Hepatocyte (in vitro differentiated cells): ENCODE results near the gene PPDPF. TPM values are rescaled to one million over a fixed set of nuclear protein-coding genes. Genes with fewer than 3 reads are reported as not detected.

Source experiments
- DNase-seq: peaks from one replicate; pipeline ENCODE4 v3.0.0-alpha.2; 2016; ENCODE audit warnings: low spot score
- H2AFZ ChIP-seq: fragments of 200-600 bp; sonication (generic); 2 replicates; pipeline ENCODE4 v1.6.0; 2016; ENCODE audit warnings: antibody characterized with exemption, mild to moderate bottlenecking
- H3K27ac ChIP-seq: fragments of 200-600 bp; sonication (generic); 2 replicates; pipeline ENCODE4 v1.5.1; 2016; ENCODE audit warnings: mild to moderate bottlenecking
- H3K27me3 ChIP-seq: fragments of 200-600 bp; sonication (generic); 2 replicates; pipeline ENCODE4 v1.6.1; 2016
- H3K36me3 ChIP-seq: fragments of 200-600 bp; sonication (generic); replicated peaks from 2 replicates; pipeline ENCODE4 v1.5.1; 2016; ENCODE audit warnings: low read depth; ENCODE audit not compliant: insufficient read depth
- H3K4me1 ChIP-seq: fragments of 200-600 bp; sonication (generic); 2 replicates; pipeline ENCODE4 v1.5.1; 2016; ENCODE audit warnings: mild to moderate bottlenecking, moderate library complexity; ENCODE audit not compliant: insufficient read depth
- H3K4me2 ChIP-seq: fragments of 200-600 bp; sonication (generic); 2 replicates; pipeline ENCODE4 v1.6.0; 2016
- H3K4me3 ChIP-seq: fragments of 200-600 bp; sonication (generic); 2 replicates; pipeline ENCODE4 v1.5.1; 2016; ENCODE audit warnings: mild to moderate bottlenecking
- H3K79me2 ChIP-seq: fragments of 200-600 bp; sonication (generic); 2 replicates; pipeline ENCODE4 v1.6.0; 2017; ENCODE audit warnings: mild to moderate bottlenecking
- H3K9me2 ChIP-seq: fragments of 200-600 bp; sonication (generic); replicated peaks from 2 replicates; pipeline ENCODE4 v1.6.0; 2017; ENCODE audit warnings: mild to moderate bottlenecking; ENCODE audit not compliant: insufficient read depth
- H3K9me3 ChIP-seq: fragments of 200-600 bp; sonication (generic); 2 replicates; pipeline ENCODE4 v1.5.1; 2016; ENCODE audit warnings: low read depth, mild to moderate bottlenecking
- H4K20me1 ChIP-seq: fragments of 200-600 bp; sonication (generic); 2 replicates; pipeline ENCODE4 v1.6.0; 2016; ENCODE audit warnings: mild to moderate bottlenecking; ENCODE audit not compliant: insufficient read depth, poor library complexity, severe bottlenecking
- EZH2 ChIP-seq: fragments of 200-600 bp; sonication (generic); IDR thresholded peaks from 2 replicates; pipeline ENCODE4 v1.6.1; 2016; ENCODE audit warnings: antibody characterized with exemption, mild to moderate bottlenecking, borderline replicate concordance
- EZH2phosphoT487 ChIP-seq: fragments of 200-600 bp; sonication (generic); IDR thresholded peaks from one replicate; pipeline ENCODE4 v1.6.1; 2018; ENCODE audit warnings: antibody characterized with exemption, mild to moderate bottlenecking, low read depth, moderate library complexity; ENCODE audit not compliant: unreplicated experiment, severe bottlenecking
- WGBS: methylation state at CpG from one replicate; pipeline ENCODE4 v1.1.6; 2016; ENCODE audit warnings: low lambda C conversion rate; ENCODE audit errors: missing lambda C conversion rate; 5-methylcytosine and 5-hydroxymethylcytosine counted together
- polyA plus RNA-seq: library from polyadenylated mRNA; unstranded; fragments of >200 nt; fragmentation: Nextera tagmentation; extraction: Ambion mirVana; gene quantifications from 2 replicates; pipeline ENCODE4 v1.2.1, GENCODE V29; 2016
- total RNA-seq: library from RNA; depleted of rRNA; stranded (reverse); fragments of >200 nt; gene quantifications from 2 replicates; pipeline ENCODE4 v1.2.3, GENCODE V29; 2014
- TF ChIP-seq, protein P1 (sequence below): fragments of 200-600 bp; sonication (generic); IDR thresholded peaks from 2 replicates; pipeline ENCODE4 v1.5.1; 2016; ENCODE audit warnings: antibody characterized with exemption, mild to moderate bottlenecking; ENCODE audit not compliant: poor library complexity

Gene PPDPF
- total and polyA plus RNA-seq, 2 experiments from 2014 or later: 55.1 to 333 TPM

DNA sequence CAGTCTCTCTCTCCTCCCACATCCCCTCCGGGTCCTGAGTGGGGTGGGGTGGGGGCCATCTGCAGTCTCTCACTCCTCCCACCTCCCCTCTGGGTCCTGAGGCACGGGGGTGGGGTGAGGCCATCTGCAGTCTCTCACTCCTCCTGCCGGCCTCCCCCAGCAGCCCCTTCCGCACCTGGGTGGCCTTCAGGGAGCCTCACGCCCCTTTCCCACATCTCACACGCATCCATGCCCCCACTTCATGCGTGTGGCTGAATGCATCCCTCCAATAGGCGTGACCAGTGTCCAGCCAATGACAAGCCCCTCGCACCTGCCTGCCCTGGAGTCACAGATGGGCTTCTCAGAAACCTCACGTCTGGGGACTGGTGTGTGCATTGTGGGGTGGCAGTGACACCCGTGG, 28.0 kb downstream of the PPDPF start:
- no peaks in the 10 kb centered on the region for H4K20me1 ChIP-seq
- H3K4me2 ChIP-seq: no peak overlapping the region
- no peaks in the 10 kb centered on the region for H3K79me2 ChIP-seq
- no peaks in the 10 kb centered on the region for H3K27me3 ChIP-seq
- no peak for DNase-seq
- H3K4me3 ChIP-seq: no peak overlapping the region
- H3K9me2 ChIP-seq: no peaks in the 10 kb centered on the region
- no peaks in the 10 kb centered on the region for H3K36me3 ChIP-seq
- TF ChIP-seq, protein P1, sequence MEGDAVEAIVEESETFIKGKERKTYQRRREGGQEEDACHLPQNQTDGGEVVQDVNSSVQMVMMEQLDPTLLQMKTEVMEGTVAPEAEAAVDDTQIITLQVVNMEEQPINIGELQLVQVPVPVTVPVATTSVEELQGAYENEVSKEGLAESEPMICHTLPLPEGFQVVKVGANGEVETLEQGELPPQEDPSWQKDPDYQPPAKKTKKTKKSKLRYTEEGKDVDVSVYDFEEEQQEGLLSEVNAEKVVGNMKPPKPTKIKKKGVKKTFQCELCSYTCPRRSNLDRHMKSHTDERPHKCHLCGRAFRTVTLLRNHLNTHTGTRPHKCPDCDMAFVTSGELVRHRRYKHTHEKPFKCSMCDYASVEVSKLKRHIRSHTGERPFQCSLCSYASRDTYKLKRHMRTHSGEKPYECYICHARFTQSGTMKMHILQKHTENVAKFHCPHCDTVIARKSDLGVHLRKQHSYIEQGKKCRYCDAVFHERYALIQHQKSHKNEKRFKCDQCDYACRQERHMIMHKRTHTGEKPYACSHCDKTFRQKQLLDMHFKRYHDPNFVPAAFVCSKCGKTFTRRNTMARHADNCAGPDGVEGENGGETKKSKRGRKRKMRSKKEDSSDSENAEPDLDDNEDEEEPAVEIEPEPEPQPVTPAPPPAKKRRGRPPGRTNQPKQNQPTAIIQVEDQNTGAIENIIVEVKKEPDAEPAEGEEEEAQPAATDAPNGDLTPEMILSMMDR: no peak
- TF ChIP-seq EZH2: no peak
- no peak for TF ChIP-seq EZH2phosphoT487
- no peak overlapping the region for H3K27ac ChIP-seq
- no peak overlapping the region for H2AFZ ChIP-seq
- no peaks in the 10 kb centered on the region for H3K4me1 ChIP-seq
- H3K9me3 ChIP-seq: no peaks in the 10 kb centered on the region
- 69% methylated on average over 10 of the region's 11 CpGs for WGBS

DNA sequence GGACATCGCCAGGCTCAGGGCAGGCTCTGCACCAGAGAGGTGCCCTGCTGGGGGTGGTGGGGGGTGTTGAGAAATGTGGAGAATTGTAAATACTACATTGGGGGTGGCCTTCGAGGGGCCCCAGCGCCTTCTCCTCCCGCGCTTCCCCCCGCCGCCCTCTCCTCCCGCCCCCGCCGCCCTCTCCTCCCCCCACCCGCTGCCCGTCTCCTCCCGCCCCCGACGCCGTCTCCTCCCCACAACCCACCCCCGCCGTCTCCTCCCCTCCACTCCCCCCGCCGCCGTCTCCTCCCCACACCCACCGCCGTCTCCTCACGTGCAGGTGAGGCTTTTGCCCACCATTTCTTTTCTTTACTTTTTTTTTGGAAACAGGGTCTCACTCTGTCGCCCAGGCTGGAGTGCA, 28.5 kb downstream of the PPDPF start:
- TF ChIP-seq, protein P1: no peak
- TF ChIP-seq EZH2 (no peak), EZH2phosphoT487 (no peak)
- H3K4me2 ChIP-seq: no peak overlapping the region
- WGBS: 50% methylated on average over 1 of the region's 25 CpGs
- no peaks in the 10 kb centered on the region for H3K79me2 ChIP-seq
- H3K4me1 ChIP-seq: no peaks in the 10 kb centered on the region
- no peaks in the 10 kb centered on the region for H3K36me3 ChIP-seq
- no peaks in the 10 kb centered on the region for H3K27me3 ChIP-seq
- no peak overlapping the region for H2AFZ ChIP-seq
- no peak overlapping the region for H3K4me3 ChIP-seq
- H3K9me3 ChIP-seq: no peaks in the 10 kb centered on the region
- no peaks in the 10 kb centered on the region for H4K20me1 ChIP-seq
- DNase-seq: no peak
- no peaks in the 10 kb centered on the region for H3K9me2 ChIP-seq
- H3K27ac ChIP-seq: no peak overlapping the region

DNA sequence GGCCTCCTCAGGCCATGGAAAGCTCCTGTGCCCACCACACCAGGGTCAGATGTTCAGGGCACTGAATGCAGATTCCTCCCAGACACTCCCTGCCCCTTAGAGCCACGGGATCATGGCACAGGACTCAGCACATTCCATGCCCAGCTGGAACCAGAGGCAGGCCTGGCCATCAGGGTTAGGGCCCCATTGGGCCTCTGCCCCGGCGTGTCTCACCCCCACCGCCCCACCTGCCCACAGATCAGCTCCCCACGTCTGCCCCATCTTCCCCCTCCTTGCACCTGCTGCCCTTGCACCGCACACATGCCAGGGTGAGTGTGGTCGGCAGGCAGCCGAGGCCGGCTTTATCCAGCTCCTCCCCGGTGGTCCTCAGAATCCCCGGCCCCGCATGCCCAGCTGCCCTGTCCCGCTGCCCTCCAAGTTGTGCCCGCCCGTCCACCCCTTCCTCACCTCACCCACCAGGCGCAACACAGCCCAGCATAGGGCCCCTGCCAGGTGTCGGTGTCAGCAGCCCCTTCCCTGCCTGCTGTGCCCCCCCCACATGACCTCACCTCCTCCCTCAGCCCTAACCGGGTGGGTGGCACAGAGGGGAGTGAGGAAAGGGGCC, 29.2 kb downstream of the PPDPF start:
- no peak for DNase-seq
- Histone ChIP-seq H3K27me3 (no peaks in the 10 kb centered on the region), H3K9me3 (no peaks in the 10 kb centered on the region), H3K36me3 (no peaks in the 10 kb centered on the region), H3K79me2 (no peaks in the 10 kb centered on the region), H3K27ac (no peak overlapping the region), H3K9me2 (no peaks in the 10 kb centered on the region), H3K4me3 (no peak overlapping the region), H3K4me1 (no peaks in the 10 kb centered on the region), H4K20me1 (no peaks in the 10 kb centered on the region), H3K4me2 (no peak overlapping the region), H2AFZ (no peak overlapping the region)
- no peak for TF ChIP-seq EZH2
- TF ChIP-seq, protein P1: no peak
- no peak for TF ChIP-seq EZH2phosphoT487
- 81% methylated on average over 2 of the region's 18 CpGs for WGBS
